ENCODE results near the gene SPATS2.

SPATS2 gene

GRCh38 chr12:49336645-49337584, 30.3 kb upstream of the SPATS2 start, which contains the start of gene C1QL4:
Gene C1QL4, minus strand, starts transcription at chr12:49337188. Its CDS starts 711 bp downstream, at chr12:49336477.
- no peak for DNase-seq

DNA sequence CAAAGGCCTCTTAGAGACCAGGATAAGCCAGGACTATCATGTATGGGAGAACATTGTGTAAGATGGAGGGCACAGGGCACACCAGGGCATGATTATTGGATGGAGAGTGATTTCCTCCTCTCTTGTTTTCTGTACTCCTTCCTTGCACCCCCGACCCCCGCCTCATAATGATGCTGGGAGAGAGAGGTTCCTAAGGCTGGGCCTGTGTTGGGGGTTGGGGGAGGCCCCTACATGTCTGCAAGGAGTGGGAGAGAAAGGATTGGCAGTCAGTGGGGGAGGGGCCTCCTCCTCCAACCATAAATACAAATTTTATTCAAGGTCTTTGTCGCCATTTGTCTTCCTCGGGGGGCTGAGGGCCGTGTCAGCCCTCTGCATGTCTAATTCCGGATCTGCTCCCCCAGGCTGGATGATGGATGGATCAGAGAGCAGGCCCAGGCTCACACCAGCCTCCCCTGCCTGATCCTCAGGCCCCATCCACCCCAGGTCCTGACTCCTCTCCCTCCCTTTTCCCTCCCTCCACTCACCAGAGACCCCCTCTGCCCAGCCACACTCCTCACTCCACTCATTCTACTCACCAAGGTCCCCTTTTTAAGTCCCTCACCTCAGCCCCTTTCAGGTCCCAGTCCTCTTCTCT, 28.3 kb upstream of the SPATS2 start:
- no peak for DNase-seq

DNA sequence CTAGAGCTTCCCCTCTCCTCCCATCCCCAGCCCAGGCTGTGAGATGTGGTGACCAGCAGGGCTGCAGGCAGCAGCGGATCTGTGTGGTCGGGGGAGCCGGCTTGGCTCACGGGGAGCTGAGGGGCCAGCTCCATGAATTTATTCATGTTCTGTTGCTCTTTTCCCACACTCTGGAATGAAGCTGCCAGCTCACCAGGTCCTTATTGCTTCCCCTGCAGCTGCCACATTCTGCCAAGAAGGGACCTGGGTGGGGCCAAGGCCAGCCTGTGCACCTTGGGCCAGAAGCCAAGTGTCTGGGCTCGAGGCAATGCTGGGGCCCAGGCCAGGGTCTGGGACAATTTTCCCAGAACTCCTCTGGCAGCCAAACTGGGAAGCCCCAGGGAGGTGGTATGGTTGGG, 27.8 kb upstream of the SPATS2 start:
- DNase-seq = no peak

DNA sequence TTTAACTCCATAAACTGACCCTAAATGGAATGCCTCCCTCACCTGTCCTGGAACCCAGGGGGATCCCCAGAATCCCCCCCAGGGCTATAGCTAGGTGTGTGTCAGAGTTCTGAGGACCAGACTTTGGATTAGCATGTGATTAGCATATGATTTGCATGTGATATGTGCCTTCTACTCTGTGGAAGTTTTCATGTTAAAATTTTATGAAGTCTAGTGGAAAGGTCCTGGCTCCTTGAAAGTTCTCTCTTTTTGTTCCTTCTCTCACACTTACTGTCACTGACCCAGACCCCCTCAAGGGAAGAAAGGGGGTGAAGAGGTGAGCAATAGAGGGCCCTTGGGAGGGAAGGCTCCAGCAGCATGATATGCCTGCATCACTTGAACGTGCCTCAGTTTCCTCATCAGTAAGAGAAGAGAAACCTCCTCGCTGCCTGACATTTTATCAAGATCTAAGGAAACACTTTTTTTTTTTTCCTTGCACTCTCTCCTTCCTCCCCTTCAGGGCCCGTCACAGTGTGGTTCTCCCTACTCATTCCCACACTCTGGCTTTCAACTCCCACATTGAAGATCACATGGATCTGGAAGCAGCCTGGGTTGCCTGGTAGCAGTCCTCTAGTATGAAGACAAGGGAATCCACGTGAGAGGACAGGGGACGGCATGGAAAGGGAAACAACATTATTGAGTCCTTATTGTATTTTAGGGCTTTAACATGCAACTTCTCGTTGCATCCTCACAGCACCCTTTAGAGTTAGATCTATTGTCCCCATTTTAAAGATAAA, 27.0 kb upstream of the SPATS2 start:
- DNase-seq = no peak

DNA sequence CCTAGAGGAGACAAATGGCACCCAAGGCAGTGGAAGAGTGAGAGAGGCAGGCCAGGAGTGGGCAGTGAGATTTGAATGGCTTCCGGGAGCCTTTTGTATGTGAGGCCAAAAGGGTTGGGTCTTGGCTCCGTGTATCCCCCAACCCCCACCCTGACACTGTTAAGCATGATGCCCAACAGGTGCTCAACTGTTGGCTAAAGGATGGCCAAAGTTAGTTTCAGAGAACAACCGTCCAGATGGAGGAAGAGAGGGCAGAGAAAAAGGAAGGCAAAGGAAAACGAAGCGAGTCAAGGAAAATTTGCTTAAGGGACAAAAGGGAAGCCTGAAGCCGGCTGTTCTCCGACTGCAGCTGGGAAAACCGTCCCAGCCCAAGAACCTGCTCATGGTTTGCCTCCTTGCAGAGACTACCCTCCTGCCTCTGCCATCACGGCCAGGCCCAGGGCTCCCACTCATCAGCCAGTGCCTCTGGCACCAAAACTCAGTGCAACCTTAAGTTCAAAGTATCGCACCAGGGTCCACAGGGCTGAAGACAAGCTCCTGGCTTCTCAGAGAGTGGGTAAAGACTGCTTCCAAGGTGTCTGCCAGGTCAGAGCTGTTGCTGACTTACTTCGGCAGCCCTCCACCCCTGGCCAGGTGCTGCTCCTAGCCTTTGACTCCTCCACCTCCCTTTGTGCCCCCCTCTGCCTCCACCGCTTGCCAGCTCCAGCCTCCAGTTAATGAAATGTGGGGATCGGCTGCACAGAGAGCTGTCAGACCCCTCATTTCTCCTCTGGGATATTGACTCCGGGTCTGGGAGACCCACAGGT, 26.1 kb upstream of the SPATS2 start:
- DNase-seq = no peak

GRCh38 chr12:49341777-49342065, 25.5 kb upstream of the SPATS2 start:
- DNase-seq = no peak

DNA sequence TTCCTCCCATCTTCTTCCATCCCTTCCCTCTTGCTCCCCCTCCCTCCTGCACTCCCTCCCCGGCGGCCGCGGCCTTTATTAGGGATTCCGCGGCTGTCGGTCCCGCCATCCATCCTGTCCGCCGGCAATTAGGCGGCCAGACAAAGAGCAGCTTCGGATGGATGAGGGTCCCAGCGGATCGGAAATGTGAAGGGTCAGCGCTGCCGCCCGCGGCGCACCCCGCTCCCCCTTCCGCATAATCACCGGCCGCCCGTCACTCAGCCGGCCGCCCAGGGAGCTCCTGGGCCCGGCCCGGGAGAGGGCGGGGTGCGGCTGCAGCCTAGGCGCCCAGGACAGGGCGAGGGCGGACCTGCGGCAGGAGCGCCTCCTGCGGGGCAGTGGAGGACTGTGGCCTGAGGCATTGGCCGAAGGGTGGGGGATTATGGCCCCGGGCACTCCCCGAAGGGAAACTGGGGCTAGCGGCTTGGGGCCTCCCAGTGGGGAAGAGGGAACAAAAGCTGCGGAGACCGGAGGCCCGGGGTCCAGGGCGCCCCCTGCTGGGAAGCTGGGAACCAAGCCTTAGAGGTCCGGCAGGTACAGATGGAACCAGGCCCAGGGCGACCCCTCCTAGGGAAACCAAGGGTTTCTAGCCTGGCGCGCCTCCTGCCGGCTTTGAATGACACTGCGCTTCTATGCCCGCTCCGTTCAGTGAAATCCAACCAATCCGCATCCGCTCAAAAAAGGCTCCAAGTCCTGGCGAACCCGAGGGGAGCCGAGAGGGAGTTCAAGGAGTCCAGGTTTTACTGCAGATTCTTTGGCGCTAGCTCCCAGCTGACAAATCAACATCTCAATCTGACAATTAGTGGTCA, 25.0 kb upstream of the SPATS2 start:
- no peak for DNase-seq

DNA sequence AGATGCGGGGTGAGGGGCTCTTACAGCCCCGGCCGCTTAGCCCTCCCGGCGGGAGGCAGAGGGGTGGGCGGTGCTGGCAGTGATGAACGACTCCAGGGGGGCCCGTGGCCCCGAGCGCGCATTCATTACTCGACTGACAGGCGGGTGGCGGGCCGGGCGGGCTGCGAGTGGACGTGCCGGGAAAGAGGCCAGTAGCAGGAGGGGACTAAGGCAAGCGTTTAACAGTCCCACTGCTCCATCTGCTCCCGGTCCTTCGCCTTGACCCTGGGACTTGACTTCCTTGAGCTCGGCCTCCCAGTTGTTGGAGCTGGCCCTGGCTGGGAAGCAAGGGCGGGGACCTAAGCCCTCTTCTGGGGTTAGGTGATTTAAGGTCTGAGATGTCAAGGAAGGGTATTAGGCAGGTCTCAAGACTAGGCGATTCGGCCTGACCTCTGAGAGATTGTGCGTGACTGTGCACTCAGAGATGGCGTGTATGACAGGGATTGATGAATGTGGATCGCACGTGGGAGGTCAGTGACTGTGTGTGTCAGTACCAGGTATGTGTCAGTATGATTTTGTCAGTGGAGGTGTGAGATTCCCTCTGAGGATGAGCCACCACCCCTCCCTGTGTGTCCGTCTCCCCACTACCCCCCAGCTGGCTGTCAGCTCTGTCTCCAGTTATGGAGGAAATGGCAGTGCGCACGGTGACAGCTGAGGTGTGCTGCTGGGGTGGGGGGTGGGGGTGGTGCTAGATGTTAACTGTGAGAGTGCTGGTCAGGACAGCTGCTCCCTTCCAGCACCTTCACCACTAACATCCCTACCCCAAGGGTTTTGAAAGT, 24.1 kb upstream of the SPATS2 start:
- no peak for DNase-seq

DNA sequence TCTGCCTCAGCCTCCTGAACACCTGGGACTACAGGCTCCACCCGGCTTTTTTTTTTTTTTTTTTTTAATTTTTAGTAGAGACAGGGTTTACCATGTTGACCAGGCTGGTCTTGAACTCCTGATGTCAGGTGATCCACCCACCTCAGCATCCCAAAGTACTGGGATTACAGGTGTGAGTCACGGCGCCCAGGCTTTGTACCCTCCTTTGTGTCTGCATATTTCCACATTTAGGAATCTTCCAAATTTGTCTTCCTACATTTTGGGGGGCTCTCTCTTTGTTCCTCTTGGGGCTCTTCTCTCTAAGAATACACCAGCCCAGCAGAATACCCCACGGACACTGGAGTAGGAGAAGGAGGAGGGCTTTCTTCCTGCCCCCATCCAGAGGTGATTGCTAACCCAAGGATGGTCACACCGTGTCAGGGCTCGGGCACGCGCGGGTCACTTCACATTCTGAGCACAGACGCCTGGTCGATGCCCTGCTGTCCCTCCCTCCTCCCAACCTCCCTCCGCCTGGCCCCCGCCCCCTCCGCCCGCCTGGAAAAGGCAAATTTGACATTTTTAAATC, 22.7 kb upstream of the SPATS2 start:
- DNase-seq = no peak

DNA sequence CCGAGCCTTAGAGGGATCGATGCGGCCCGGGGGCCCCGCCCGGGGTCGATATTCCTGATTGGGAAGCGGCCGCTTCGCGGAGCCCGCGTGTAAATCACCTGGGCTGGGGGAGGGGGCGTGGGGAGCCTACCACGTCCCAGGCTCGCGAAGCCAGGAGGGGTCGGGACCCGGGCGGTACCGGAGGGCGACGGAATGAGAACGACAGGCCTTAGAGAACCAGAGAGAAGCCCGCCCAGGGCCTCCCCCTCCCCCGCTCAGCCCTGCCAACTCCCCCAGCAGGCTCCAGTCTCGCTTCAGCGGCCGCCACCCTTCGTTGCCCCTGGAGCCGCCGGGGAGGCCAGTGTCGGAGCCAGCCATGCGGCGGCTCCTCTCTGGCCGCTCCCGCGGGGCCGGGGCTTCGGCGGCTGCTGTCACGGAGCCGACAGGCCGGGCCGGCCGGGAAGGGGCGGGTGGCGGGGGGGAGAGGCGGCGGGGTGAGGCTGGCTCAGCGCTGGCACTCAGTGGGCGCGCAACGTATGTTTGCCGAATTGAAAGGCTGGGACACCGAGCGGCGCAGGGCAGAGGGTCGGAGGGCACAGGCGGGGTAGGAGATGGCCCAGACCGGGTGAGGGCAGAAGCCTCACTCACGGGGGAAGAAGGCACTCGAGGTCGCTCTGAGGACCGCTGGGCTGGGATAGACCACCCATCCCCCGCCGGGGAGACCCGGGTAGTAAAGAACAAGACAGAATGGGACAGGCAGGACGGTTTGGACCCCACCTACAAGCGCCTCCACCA, 22.0 kb upstream of the SPATS2 start:
- DNase-seq = no peak

- DNase-seq = no peak
Measured at GRCh38 chr12:49345825-49346658, 21.2 kb upstream of the SPATS2 start.

DNA sequence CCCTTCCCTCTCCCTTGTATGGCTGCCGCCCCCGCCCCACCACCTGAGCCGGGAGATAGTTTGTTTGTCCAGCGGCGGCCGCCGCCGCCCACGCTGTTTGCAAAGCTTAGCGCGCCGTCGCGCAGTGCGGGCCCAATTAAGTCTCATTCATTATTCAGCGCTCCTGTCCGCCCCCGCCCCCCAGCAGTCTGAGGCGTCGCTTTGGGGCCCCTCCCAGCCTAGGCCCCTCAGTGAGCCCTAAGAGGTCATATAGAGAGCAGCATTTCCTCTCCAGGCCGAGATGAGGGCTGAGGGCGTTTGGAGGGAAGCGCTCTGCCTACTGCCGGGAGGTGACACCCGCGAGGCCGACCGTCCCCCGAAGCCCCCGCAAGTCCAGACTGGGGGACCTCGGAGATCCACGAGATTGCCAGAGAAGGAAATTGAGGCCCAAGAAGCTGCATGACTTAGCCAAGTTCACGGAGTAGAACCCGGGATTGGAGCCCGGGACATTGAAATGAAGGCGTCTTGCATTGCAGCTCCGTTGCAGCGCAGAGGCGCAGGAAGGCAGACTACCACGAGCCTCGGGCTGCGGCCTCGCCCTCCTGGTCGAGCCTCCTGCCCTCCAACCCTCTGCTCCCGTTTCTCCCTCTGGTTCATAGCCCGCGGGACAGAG, 20.5 kb upstream of the SPATS2 start, which contains the start of gene DNAJC22:
TSS of gene DNAJC22 (plus strand) at position 230 of the 652 bp plus-strand sequence. CDS start 1,985 bp downstream, outside the sequence.
- DNase-seq = no peak

- no peak for DNase-seq
Measured at GRCh38 chr12:49347311-49348193, 19.7 kb upstream of the SPATS2 start.

DNA sequence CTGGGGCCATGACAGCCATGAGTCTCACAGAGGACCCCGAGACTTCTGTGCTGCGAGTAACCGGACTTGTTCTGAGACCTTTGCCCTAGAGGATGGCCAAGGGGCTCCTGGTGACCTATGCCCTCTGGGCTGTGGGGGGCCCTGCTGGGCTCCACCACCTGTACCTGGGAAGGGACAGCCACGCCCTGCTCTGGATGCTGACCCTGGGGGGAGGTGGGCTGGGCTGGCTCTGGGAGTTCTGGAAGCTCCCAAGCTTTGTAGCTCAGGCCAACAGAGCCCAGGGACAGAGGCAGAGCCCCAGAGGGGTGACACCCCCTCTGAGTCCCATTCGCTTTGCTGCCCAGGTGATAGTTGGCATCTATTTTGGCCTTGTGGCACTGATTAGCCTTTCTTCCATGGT, 18.5 kb upstream of the SPATS2 start:
- DNase-seq = no peak

DNA sequence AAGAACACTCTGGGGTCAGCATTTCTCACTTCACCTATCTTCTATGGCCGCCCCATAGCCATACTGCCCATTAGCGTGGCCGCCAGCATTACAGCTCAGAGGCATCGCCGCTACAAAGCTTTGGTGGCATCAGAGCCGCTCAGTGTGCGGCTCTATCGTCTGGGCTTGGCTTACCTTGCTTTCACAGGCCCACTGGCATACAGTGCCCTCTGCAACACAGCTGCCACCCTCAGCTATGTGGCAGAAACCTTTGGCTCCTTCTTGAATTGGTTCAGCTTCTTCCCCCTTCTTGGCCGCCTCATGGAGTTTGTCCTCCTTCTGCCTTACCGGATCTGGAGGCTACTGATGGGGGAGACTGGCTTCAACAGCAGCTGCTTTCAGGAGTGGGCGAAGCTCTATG, 18.0 kb upstream of the SPATS2 start:
- DNase-seq = no peak

- DNase-seq = no peak
Measured at GRCh38 chr12:49352351-49352750, 14.9 kb upstream of the SPATS2 start.

DNA sequence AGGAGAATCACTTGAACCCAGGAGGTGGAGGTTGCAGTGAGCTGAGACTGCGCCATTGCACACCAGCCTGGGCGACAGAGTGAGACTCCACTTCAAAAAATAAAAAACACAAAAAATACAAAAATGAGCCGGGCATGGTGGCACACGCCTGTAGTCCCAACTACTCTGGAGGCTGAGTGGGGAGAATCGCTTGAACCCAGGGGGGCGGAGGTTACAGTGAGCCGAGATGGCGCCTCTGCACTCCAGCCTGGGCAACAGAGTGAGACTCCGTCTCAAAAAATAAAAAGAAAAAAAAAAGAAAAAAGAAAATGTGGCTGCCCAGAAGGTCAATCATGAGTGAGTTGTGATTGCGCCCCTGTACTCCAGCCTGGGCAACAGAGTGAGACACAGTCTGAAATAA, 11.3 kb upstream of the SPATS2 start:
- DNase-seq = no peak
